ENCODE measurements around the gene ATP6V1B1. TPM values are rescaled to one million over a fixed set of nuclear protein-coding genes. Genes with fewer than 3 reads are reported as not detected.
"Not testable (repeated sequence)": the region's sequence is repeated elsewhere in the genome, so short reads cannot be mapped to it uniquely, and the experiment has no call there.

Gene ATP6V1B1
- total RNA-seq, 1 donor from 2014 or later, result not detected

- Histone ChIP-seq H3K27me3 (no peaks in the 10 kb centered on the region), H3K27ac (no peak overlapping the region), H3K36me3 (no peaks in the 10 kb centered on the region), H3K4me1 (no peaks in the 10 kb centered on the region), H3K9me3 (no peaks in the 10 kb centered on the region), H3K4me3 (no peak overlapping the region)
- no peak for DNase-seq (ENCODE audit: extremely low spot score in 2 of 2)
- TF ChIP-seq POLR2A (IDR thresholded peaks at IDR 0.05) (no peak), CTCF (IDR thresholded peaks at IDR 0.05) (no peak), POLR2AphosphoS5 (IDR thresholded peaks at IDR 0.05; ENCODE audit: insufficient read depth in 1 of 2, low read depth in 1 of 2) (no peak)
- intact Hi-C loops (cut with DNase I), result no loop called here
These were observed 71.5 kb downstream of the ATP6V1B1 start for GRCh38 chr2:71006955-71007799.

- TF ChIP-seq POLR2AphosphoS5 (IDR thresholded peaks at IDR 0.05; ENCODE audit: insufficient read depth in 1 of 2, low read depth in 1 of 2) (no peak), CTCF (IDR thresholded peaks at IDR 0.05) (no peak), POLR2A (IDR thresholded peaks at IDR 0.05) (no peak)
- no peaks in the 10 kb centered on the region for H3K4me1 ChIP-seq
- no peaks in the 10 kb centered on the region for H3K36me3 ChIP-seq
- no peaks in the 10 kb centered on the region for H3K9me3 ChIP-seq
- intact Hi-C loops (cut with DNase I), result no loop called here
- no peak for DNase-seq (ENCODE audit: extremely low spot score in 2 of 2)
- H3K27ac ChIP-seq, result no peak overlapping the region
- no peak overlapping the region for H3K4me3 ChIP-seq
- no peaks in the 10 kb centered on the region for H3K27me3 ChIP-seq
These were observed 72.6 kb downstream of the ATP6V1B1 start for GRCh38 chr2:71008342-71008741.

- H3K9me3 ChIP-seq; H3K4me3 ChIP-seq; H3K27me3 ChIP-seq; H3K36me3 ChIP-seq; DNase-seq (ENCODE audit: extremely low spot score in 2 of 2); H3K27ac ChIP-seq; H3K4me1 ChIP-seq; intact Hi-C loops (cut with DNase I): not testable (repeated sequence)
These were observed 76.1 kb downstream of the ATP6V1B1 start for GRCh38 chr2:71011786-71012185.

Small RNA genes lying within 50 kb of the gene (small RNA-seq; reads per million reads assigned to genes)
- not detected for gene RF02272
- not detected for gene RN7SL160P

Other genes with a start within 250 kb of the ATP6V1B1 start
- 3.4 TPM for gene ADD2, start 167.7 kb upstream of the ATP6V1B1 start, total RNA-seq
- gene FIGLA, start 145.3 kb upstream of the ATP6V1B1 start, total RNA-seq, result not detected
- gene CLEC4F, start 115.3 kb upstream of the ATP6V1B1 start, total RNA-seq, result 0.49 TPM
- gene CD207, start 100.1 kb upstream of the ATP6V1B1 start, total RNA-seq, result 2.5 TPM
- not detected for gene VAX2, start 35.3 kb upstream of the ATP6V1B1 start, total RNA-seq
- 4.9 TPM for gene ANKRD53, start 42.7 kb downstream of the ATP6V1B1 start, total RNA-seq
- 29.0 TPM for gene TEX261, start 59.0 kb downstream of the ATP6V1B1 start, total RNA-seq
- 110 TPM for gene NAGK, start 132.7 kb downstream of the ATP6V1B1 start, total RNA-seq
- 12.8 TPM for gene MCEE, start 194.3 kb downstream of the ATP6V1B1 start, total RNA-seq
- 21.6 TPM for gene MPHOSPH10, start 194.7 kb downstream of the ATP6V1B1 start, total RNA-seq